A673 (cell line): ENCODE results near the gene FRRS1L. TPM values are rescaled to one million over a fixed set of nuclear protein-coding genes. Genes with fewer than 3 reads are reported as not detected.

Source experiments
- BruUV-seq: library from RNA; stranded (reverse); fragments of 400-500 nt; replicated peaks from 2 replicates; lab custom pipeline; 2021; lab: Mats Ljungman, UMichigan
- CTCF ChIA-PET: fragments of 300-600 bp; sonication (Branson Sonifier 250); formaldehyde crosslinking; loops from one replicate; lab custom pipeline; 2022; ENCODE audit warnings: antibody characterized with exemption; lab: Charles Lee
- POLR2A ChIA-PET: fragments of 300-600 bp; sonication (Branson Sonifier 250); formaldehyde crosslinking; loops from one replicate; lab custom pipeline; 2022; ENCODE audit warnings: antibody characterized with exemption; ENCODE audit not compliant: low non-redundant PET; lab: Charles Lee
- DNase-seq: peaks from one replicate; pipeline ENCODE4 v3.0.0-alpha.2; 2015; ENCODE audit warnings: low spot score
- H3K27ac ChIP-seq: fragments of 200-600 bp; sonication (generic); 2 replicates; pipeline ENCODE4 v1.5.1; 2016; ENCODE audit warnings: mixed run types, low read depth, mild to moderate bottlenecking, mixed read lengths, antibody characterized with exemption, low read length; ENCODE audit not compliant: poor library complexity, severe bottlenecking
- H3K27me3 ChIP-seq: fragments of 200-600 bp; sonication (generic); replicated peaks from 2 replicates; pipeline ENCODE4 v1.6.1; 2017; ENCODE audit warnings: mixed run types, low read depth, mild to moderate bottlenecking, mixed read lengths, antibody characterized with exemption, low read length; ENCODE audit not compliant: insufficient read depth, poor library complexity
- H3K36me3 ChIP-seq: fragments of 200-600 bp; sonication (generic); 2 replicates; pipeline ENCODE4 v1.6.1; 2016; ENCODE audit warnings: mixed run types, mild to moderate bottlenecking, mixed read lengths, antibody characterized with exemption, low read length; ENCODE audit not compliant: insufficient read depth, poor library complexity, severe bottlenecking
- H3K4me1 ChIP-seq: fragments of 200-600 bp; sonication (generic); 2 replicates; pipeline ENCODE4 v1.6.1; 2017; ENCODE audit warnings: mixed run types, mild to moderate bottlenecking, mixed read lengths, antibody characterized with exemption, low read length; ENCODE audit not compliant: insufficient read depth, poor library complexity, severe bottlenecking
- H3K4me3 ChIP-seq: fragments of 200-600 bp; sonication (generic); 2 replicates; pipeline ENCODE4 v1.5.1; 2016; ENCODE audit warnings: low read depth, mixed run types, mild to moderate bottlenecking, mixed read lengths, low read length; ENCODE audit not compliant: poor library complexity, severe bottlenecking
- H3K9me3 ChIP-seq: fragments of 200-600 bp; sonication (generic); 2 replicates; pipeline ENCODE4 v1.6.1; 2016; ENCODE audit warnings: mixed run types, low read depth, mild to moderate bottlenecking, mixed read lengths, antibody characterized with exemption, low read length; ENCODE audit not compliant: poor library complexity, severe bottlenecking
- CTCF ChIP-seq: fragments of 300-800, 200-600 bp; sonication (generic); conservative IDR thresholded peaks from 2 replicates; pipeline ENCODE4 v1.5.1; 2017; ENCODE audit warnings: low read depth, mild to moderate bottlenecking, antibody characterized with exemption, low read length, moderate library complexity, mixed read lengths
- EZH2 ChIP-seq: fragments of 200-600 bp; sonication (generic); IDR thresholded peaks from 2 replicates; pipeline ENCODE4 v1.6.1; 2017; ENCODE audit warnings: borderline replicate concordance, low read depth, mild to moderate bottlenecking, mixed read lengths, antibody characterized with exemption, low read length; ENCODE audit not compliant: poor library complexity, severe bottlenecking
- intact Hi-C: fragments of 100-400 bp; cut with micrococcal nuclease; formaldehyde crosslinking; loops from one replicate; pipeline ENCODE4 v1.10.0; 2022; ENCODE audit not compliant: unreplicated experiment
- total RNA-seq: library from RNA; stranded (reverse); gene quantifications from 2 replicates; pipeline ENCODE4 v1.2.3, GENCODE V29; 2021

Gene FRRS1L
- total RNA-seq, 1 experiment from 2014 or later = 0.41 TPM

GRCh38 chr9:109108318-109108717 lies 58.7 kb downstream of the FRRS1L start:
- intact Hi-C loops = no loop called here
- BruUV-seq = no TSS peak
- no peak for DNase-seq
- H3K27ac ChIP-seq = no peak overlapping the region
- H3K4me3 ChIP-seq = no peak overlapping the region
- ChIA-PET CTCF (no interaction called here), POLR2A (no interaction called here)
- H3K9me3 ChIP-seq = no peaks in the 10 kb centered on the region
- peaks cover 20% of the 10 kb centered on the region for H3K36me3 ChIP-seq
- TF ChIP-seq EZH2 = no peak
- H3K27me3 ChIP-seq = no peaks in the 10 kb centered on the region
- H3K4me1 ChIP-seq = peaks cover 43% of the 10 kb centered on the region

DNA sequence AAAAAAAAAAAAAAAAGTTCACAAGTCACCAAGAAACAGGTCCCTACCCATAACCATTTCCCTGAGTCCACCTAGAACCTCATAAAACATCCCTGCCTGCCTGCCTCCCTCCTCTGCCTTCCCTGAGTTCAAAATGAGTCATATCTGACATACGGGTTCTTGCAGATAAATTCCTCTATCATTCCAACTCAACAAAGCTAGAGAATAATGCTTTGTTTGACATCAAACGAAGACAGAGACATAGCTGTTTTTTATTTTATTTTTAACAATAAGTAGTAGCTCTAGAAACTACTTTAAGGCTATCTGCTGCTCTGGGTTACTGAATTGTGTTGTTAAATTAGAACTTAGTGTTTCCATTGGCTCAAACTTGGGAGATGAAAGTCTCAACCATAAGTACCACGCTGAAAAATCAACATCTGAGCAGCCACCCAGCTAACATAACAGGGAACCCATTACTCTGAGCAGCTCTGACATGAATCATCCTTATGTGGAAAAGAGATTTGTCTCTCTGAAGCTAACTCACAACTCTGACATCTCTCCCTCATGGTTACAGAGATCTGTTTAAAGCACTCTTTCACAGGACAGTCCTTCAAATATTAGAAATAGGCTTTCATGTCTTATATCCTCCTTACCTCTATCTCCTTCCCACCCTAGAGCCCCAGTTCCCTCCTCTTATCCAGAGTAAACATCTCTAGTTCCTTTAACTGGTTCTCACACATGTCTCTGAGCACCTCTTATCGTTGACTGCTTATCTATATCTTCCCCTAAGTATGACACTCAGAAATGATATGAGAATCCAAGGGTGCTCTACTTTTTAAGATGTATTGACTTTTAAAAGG lies 59.4 kb downstream of the FRRS1L start:
- H3K9me3 ChIP-seq = peaks cover 3% of the 10 kb centered on the region
- H3K27me3 ChIP-seq = no peaks in the 10 kb centered on the region
- H3K27ac ChIP-seq = no peak overlapping the region
- no peak for DNase-seq
- no peak for TF ChIP-seq EZH2
- no peak for TF ChIP-seq CTCF
- H3K36me3 ChIP-seq = peaks cover 20% of the 10 kb centered on the region
- ChIA-PET POLR2A (no interaction called here), CTCF (interaction anchor here (0.7 kb wide), 1 partner anchor 9 kb away, joined by 5 read pairs; no protein-coding TSS in a partner anchor)
- H3K4me3 ChIP-seq = no peak overlapping the region
- peaks cover 43% of the 10 kb centered on the region for H3K4me1 ChIP-seq
- no TSS peak for BruUV-seq
- intact Hi-C loops = no loop called here

DNA sequence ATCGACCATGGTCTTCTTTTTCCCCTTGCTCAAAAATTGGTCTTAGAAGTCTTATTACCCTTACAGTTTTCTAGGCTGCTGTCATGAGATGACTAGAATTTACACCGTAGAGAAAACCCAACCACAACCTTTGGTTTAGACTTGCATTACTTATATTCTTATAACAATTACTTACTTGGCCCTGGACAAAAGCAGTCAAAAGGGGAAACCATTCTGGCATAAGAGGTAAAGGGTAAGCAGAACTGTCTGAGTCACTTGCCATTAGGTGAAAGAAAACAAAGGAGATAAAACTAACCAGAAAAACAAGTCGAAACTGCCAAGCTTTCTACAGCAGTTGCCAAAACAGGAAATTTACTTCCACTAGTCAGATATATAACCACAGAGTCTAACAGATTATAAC lies 65.2 kb downstream of the FRRS1L start:
- Histone ChIP-seq H3K9me3 (peaks cover 3% of the 10 kb centered on the region), H3K4me1 (peaks cover 21% of the 10 kb centered on the region), H3K27ac (no peak overlapping the region), H3K4me3 (no peak overlapping the region), H3K36me3 (peaks cover 25% of the 10 kb centered on the region), H3K27me3 (no peaks in the 10 kb centered on the region)
- CTCF ChIA-PET = no interaction called here
- intact Hi-C loops = no loop called here
- POLR2A ChIA-PET = no interaction called here
- no peak for DNase-seq
- no TSS peak for BruUV-seq
- no peak for TF ChIP-seq EZH2
- TF ChIP-seq CTCF = no peak

- Histone ChIP-seq H3K36me3 (peaks cover 25% of the 10 kb centered on the region), H3K4me3 (no peak overlapping the region), H3K27me3 (no peaks in the 10 kb centered on the region), H3K27ac (no peak overlapping the region), H3K4me1 (peaks cover 21% of the 10 kb centered on the region), H3K9me3 (peaks cover 3% of the 10 kb centered on the region)
- no peak for TF ChIP-seq EZH2
- TF ChIP-seq CTCF = no peak
- ChIA-PET POLR2A (no interaction called here), CTCF (no interaction called here)
- no peak for DNase-seq
- BruUV-seq = no TSS peak
- intact Hi-C loops = no loop called here
Observed at GRCh38 chr9:109101202-109101595, 65.8 kb downstream of the FRRS1L start.
